ENCODE results near the gene NINL. TPM values are rescaled to one million over a fixed set of nuclear protein-coding genes. Genes with fewer than 3 reads are reported as not detected.

The NINL gene
- total and polyA plus RNA-seq, 2 of the 8 experiments (the other 6 are each of a cell fraction or from before 2014, with no cell fraction given): 15.3 to 30.0 TPM

DNA sequence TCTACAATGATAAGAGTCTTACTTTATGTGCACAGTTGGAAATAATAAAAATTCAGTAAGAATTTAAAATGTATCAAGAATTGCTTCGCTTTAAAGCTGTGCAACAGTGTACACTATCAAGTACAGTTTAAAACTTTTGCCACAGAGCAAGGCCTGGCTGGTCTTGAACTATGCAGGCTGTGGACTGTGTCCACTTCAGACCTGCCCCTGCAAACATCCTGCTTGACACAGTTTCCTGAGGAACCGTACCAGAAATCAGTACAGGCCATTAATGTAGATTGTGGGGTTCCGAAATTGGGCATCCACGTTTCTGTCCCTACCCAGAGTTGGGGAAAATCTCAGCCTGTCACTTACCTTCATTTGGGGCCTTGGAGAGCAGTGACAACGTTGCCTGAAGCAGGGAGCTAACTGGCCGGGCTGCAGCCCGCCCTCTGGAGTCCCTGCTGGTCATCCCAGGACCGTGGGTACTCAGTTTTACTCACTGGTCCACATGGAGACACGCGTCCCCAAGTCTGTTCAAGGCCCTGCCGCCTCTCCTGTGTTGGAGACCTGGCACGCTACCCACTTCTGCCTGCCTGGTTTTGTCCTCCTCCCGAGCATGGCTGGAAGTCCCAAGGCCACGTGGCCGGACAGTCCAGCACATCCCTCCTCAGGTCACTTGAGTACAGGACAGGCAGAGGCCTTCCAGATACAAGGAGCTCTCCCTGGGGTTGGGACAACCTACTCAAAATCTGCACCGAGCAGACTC, 8.4 kb downstream of the NINL start:
- H4K8ac ChIP-seq (ENCODE audit: extremely low read depth, insufficient read depth, low read length): no peak overlapping the region
- H4K5ac ChIP-seq (ENCODE audit: insufficient read length, low read depth, low read length): no peak overlapping the region
- H3K4ac ChIP-seq (replicated peaks; ENCODE audit: insufficient read length, low read depth, low read length): no peak overlapping the region
- peaks cover 15% of the 10 kb centered on the region for H3K79me1 ChIP-seq (ENCODE audit: low read depth, low read length)
- H2BK20ac ChIP-seq (ENCODE audit: low read length): no peak overlapping the region
- TF ChIP-seq MAFK (IDR thresholded peaks at IDR 0.05; ENCODE audit: low read depth, low read length) (no peak), CTBP2 (IDR thresholded peaks at IDR 0.05; ENCODE audit: borderline replicate concordance, insufficient read depth, insufficient read length, low read length) (no peak), EP300 (IDR thresholded peaks at IDR 0.05; ENCODE audit: borderline replicate concordance in 1 of 2, low read depth in 2 of 2, low read length in 2 of 2) (no peak)
- H3K4me1 ChIP-seq (replicated peaks in 1 of 4; ENCODE audit: control insufficient read depth in 3 of 4, insufficient read depth in 4 of 4, low read length in 3 of 4): peaks cover 0 to 9% (median 6%) of the 10 kb centered on the region in 4 experiments; a peak in 4 of 7 replicates
- WGBS, 2 experiments (ENCODE audit: extremely low coverage in 1 of 2, insufficient coverage in 1 of 2, insufficient read length in 1 of 2, insufficient replicate concordance in 2 of 2, low coverage in 1 of 2, low lambda C conversion rate in 2 of 2, missing lambda C conversion rate in 1 of 2): 90% methylated on average over 16 of the region's 16 CpGs; no CpG with 5 or more reads in 1 of the 2 experiments
- no peak overlapping the region for H3K23ac ChIP-seq (ENCODE audit: insufficient read length)
- H4K91ac ChIP-seq (replicated peaks; ENCODE audit: insufficient read length, low read length): no peak overlapping the region
- no peaks in the 10 kb centered on the region; a peak in 1 of 8 replicates for H3K36me3 ChIP-seq (ENCODE audit: control insufficient read depth in 2 of 4, insufficient read depth in 4 of 4, low read length in 3 of 4)
- H3K9ac ChIP-seq (replicated peaks in 1 of 4; ENCODE audit: extremely low read depth in 1 of 4, low read depth in 3 of 4, low read length in 3 of 4): no peak overlapping the region
- no peak overlapping the region for H2BK15ac ChIP-seq (ENCODE audit: low read length)
- H3K79me2 ChIP-seq (ENCODE audit: control insufficient read depth in 1 of 2, insufficient read depth in 2 of 2, low read length in 2 of 2): peaks cover 0 to 89% of the 10 kb centered on the region in 2 experiments
- H3K23me2 ChIP-seq (ENCODE audit: low read depth, low read length): no peaks in the 10 kb centered on the region
- no peak overlapping the region for H3K27ac ChIP-seq (ENCODE audit: low read depth, low read length)
- FAIRE-seq (no peak), DNase-seq (ENCODE audit: low read depth in 1 of 2, low spot score in 2 of 2) (no peak)
- no peak overlapping the region for H3K56ac ChIP-seq (replicated peaks; ENCODE audit: insufficient read length, low read depth, low read length)
- no peak overlapping the region for H2BK5ac ChIP-seq (ENCODE audit: low read depth, low read length)
- ChIA-PET POLR2A (ENCODE audit: partially characterized antibody) (interaction anchor here (1.0 to 1.5 kb wide), 3 partner anchors 8 to 37 kb away, joined by 3 to 4 read pairs (median 4); partner anchors contain the start of gene NINL), CTCF (ENCODE audit: partially characterized antibody) (interaction anchor here (1.0 to 1.9 kb wide), 5 partner anchors 11 to 107 kb away, joined by 3 to 7 read pairs (median 4); no protein-coding TSS in a partner anchor)
- H4K20me1 ChIP-seq (replicated peaks in 1 of 2; ENCODE audit: control insufficient read depth in 1 of 2, insufficient read depth in 2 of 2, low read length in 2 of 2): peaks cover 3 to 34% of the 10 kb centered on the region in 2 experiments
- no peak overlapping the region for H3K4me2 ChIP-seq (ENCODE audit: insufficient read depth in 1 of 2, low read depth in 2 of 2, low read length in 2 of 2)
- H2BK120ac ChIP-seq (replicated peaks; ENCODE audit: low read depth, low read length): no peak overlapping the region
- H3K9me3 ChIP-seq (ENCODE audit: insufficient read depth in 2 of 2, low read depth in 1 of 2, low read length in 1 of 2): no peaks in the 10 kb centered on the region
- H3K14ac ChIP-seq (ENCODE audit: insufficient read length): no peak overlapping the region
- no peak overlapping the region for H2AFZ ChIP-seq (ENCODE audit: low read length)
- no peak overlapping the region for H2BK12ac ChIP-seq (ENCODE audit: low read depth, low read length)
- H3K27me3 ChIP-seq (replicated peaks in 1 of 4; ENCODE audit: control insufficient read depth in 3 of 4, extremely low read depth in 1 of 4, insufficient read depth in 3 of 4, low read length in 3 of 4): no peaks in the 10 kb centered on the region
- no peak overlapping the region for H3K18ac ChIP-seq (ENCODE audit: extremely low read depth, low read length)
- no peak overlapping the region for H2AK5ac ChIP-seq (ENCODE audit: low read depth, low read length)
- no peak overlapping the region for H3K4me3 ChIP-seq (ENCODE audit: extremely low read depth in 1 of 4, insufficient read depth in 2 of 4, low read depth in 3 of 4, low read length in 4 of 4)
